Upper lobe of right lung (tissue), 1 donor: Measurements from ENCODE around the gene TPRG1. TPM values are rescaled to one million over a fixed set of nuclear protein-coding genes. Genes with fewer than 3 reads are reported as not detected.

Source experiments
- ATAC-seq: fragments of 200-7000 bp; cut with Tn5 transposase; one replicate; pipeline ENCODE4 v1.9.1; 2020; ENCODE audit warnings: mild to moderate bottlenecking, moderate library complexity
- DNase-seq: peaks from one replicate; pipeline ENCODE4 v3.0.0-alpha.2; 2020
- H3K27ac ChIP-seq: fragments of 200-600 bp; one replicate; pipeline ENCODE4 v1.8.0; 2022
- H3K27me3 ChIP-seq: fragments of 200-600 bp; one replicate; pipeline ENCODE4 v1.8.0; 2022; ENCODE audit warnings: mild to moderate bottlenecking
- H3K36me3 ChIP-seq: fragments of 200-600 bp; one replicate; pipeline ENCODE4 v1.8.0; 2022
- H3K4me1 ChIP-seq: fragments of 200-600 bp; one replicate; pipeline ENCODE4 v1.8.0; 2022
- H3K4me3 ChIP-seq: fragments of 200-600 bp; one replicate; pipeline ENCODE4 v1.8.0; 2022; ENCODE audit warnings: mild to moderate bottlenecking
- H3K9me3 ChIP-seq: fragments of 200-600 bp; one replicate; pipeline ENCODE4 v1.8.0; 2022
- CTCF ChIP-seq: fragments of 200-600 bp; IDR thresholded peaks from one replicate; pipeline ENCODE4 v1.8.0; 2022; ENCODE audit warnings: antibody characterized with exemption
- intact Hi-C: fragments of 100-400 bp; cut with DNase I; formaldehyde crosslinking; loops from one replicate; pipeline ENCODE4 v1.11.0; 2022
- total RNA-seq: library from RNA; stranded (reverse); fragmentation: NEBNext Ultra II Directional; extraction: Animal tissue kit (Norgen Biotek cat#: 25700); gene quantifications from one replicate; pipeline ENCODE4 v1.2.1, GENCODE V29; 2021
- donor health status: DM: no; HTN: yes; CAD: no; lungs with severe emphysema.

TPRG1 gene
- total RNA-seq, 1 donor from 2014 or later, result 22.3 TPM

DNA sequence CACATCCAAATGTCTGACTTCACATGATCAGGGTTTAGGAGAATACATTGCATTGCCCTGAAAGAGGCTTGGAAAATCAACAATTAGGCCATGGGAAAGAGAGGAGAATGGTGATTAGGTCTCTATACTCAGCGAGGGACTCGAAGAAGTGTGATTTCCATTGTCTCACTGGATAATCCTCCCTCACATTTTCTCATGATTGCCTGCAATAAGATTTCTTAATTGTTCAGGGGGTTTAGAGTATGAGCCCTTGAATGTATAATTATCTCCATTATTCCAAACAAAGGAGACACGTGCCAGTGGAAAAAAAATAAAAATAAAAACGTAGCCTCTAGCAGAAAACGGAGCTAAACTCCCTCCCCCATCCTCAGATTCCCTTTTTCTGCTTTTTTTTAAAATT, 173.2 kb downstream of the TPRG1 start:
- DNase-seq (no peak), ATAC-seq (no peak)
- H3K9me3 ChIP-seq, result no peaks in the 10 kb centered on the region
- no peak overlapping the region for H3K27ac ChIP-seq
- no peaks in the 10 kb centered on the region for H3K27me3 ChIP-seq
- intact Hi-C loops, result no loop called here
- TF ChIP-seq CTCF, result no peak
- H3K4me1 ChIP-seq, result no peaks in the 10 kb centered on the region
- H3K36me3 ChIP-seq, result no peaks in the 10 kb centered on the region
- no peak overlapping the region for H3K4me3 ChIP-seq

DNA sequence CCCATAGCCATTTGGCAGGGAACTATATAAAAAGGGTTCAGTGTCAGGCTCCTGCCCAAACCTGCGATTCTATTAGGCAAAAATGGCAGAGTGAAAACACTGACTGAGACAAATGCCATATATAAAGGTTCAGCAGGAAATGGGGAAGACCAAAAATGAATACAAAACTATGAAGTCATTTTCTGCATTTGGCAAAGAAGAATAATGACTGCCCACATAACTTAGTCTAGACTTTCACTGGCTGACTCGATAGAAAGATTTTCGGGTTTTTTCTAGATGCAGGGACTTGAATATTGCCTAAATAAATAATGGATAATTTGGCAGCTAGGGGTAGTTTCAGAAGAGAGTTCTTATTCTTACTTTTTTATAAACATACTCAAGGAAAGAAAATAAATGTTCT, 178.0 kb downstream of the TPRG1 start:
- no peak overlapping the region for H3K4me3 ChIP-seq
- H3K27ac ChIP-seq, result no peak overlapping the region
- no peaks in the 10 kb centered on the region for H3K9me3 ChIP-seq
- DNase-seq, result no peak
- ATAC-seq, result no peak
- intact Hi-C loops, result no loop called here
- no peaks in the 10 kb centered on the region for H3K27me3 ChIP-seq
- no peaks in the 10 kb centered on the region for H3K36me3 ChIP-seq
- no peak for TF ChIP-seq CTCF
- H3K4me1 ChIP-seq, result peaks cover 4% of the 10 kb centered on the region

DNA sequence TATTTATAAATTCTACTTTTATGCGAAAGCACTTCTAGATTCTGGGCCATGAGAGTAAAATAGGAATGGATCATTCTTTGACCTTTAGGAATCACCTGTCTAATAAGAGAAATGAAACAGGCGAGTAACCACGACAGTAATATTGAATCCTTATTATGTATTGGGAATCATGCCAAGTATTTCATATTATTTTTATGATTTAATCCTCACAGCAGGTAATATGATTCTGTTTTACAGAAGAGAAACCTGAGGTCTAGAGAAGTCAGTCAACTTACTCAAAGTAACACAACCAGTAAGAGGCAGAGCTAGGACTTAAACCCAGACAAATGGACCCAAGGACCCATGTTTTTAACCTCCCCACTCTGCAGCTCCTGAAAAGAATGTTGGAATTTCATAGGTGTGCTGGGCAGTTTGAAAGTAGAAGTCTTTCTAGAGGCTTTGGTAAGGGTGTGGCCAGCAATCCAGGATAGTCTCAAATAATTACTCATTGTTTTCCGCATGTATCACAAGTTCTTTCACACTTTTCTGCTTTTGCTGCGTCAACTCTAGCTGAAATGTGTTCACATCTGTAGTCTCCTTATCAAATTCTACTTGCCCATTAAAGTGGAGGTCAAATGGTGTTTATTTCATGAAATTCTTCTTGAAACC, 181.7 kb downstream of the TPRG1 start:
- intact Hi-C loops, result no loop called here
- Histone ChIP-seq H3K36me3 (no peaks in the 10 kb centered on the region), H3K27me3 (no peaks in the 10 kb centered on the region), H3K27ac (no peak overlapping the region), H3K4me1 (peaks cover 13% of the 10 kb centered on the region), H3K4me3 (no peak overlapping the region), H3K9me3 (no peaks in the 10 kb centered on the region)
- ATAC-seq (no peak), DNase-seq (no peak)
- no peak for TF ChIP-seq CTCF

DNA sequence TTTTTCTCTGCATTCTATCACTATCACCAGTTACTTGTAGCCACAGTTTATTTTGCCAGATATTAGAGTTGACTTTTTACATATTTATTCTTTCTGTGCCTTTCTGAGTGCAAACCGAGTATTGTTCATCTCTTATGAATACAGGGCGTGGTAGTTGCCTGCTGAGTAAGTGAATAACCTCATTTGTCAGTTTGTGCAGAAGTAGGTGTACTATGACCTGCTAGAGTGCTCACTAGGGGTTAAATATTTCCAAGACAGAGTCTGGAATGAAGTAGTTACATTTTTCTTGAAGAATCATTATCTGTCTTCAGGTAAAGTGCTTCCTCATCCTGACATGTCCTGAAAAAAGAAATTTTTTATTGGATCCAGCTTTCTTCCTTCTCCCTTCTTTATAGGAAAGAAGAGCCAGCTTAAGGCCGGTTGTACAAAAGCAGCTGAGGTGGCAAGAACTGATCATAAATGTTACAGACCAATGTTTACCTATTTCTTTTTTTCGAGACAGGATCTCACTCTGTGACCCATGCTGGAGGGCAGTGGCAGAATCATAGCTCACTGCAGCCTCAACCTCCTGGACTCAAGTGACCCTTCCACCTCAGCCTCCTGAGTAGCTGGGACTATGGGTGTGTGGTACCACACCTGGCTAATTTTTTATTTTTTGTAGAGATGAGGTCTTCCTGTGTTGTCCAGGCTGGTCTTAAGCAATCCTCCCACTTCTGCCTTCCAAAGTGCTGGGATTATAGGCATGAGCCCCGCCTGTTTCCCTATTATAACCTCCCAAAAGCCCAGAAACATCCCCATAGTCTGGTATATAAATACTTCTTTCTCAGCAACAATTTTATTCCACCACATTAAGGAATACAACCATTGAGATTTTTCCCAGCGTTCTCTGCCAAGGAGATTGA, 182.5 kb downstream of the TPRG1 start:
- DNase-seq, result no peak
- Histone ChIP-seq H3K36me3 (no peaks in the 10 kb centered on the region), H3K27ac (no peak overlapping the region)

GRCh38 chr3:189355115-189355480, 183.3 kb downstream of the TPRG1 start:
- DNase-seq (no peak), ATAC-seq (no peak)
- Histone ChIP-seq H3K27me3 (no peaks in the 10 kb centered on the region), H3K36me3 (no peaks in the 10 kb centered on the region), H3K27ac (no peak overlapping the region), H3K4me3 (no peak overlapping the region), H3K4me1 (peaks cover 13% of the 10 kb centered on the region), H3K9me3 (no peaks in the 10 kb centered on the region)
- no peak for TF ChIP-seq CTCF
- intact Hi-C loops, result no loop called here

More for the DNA sequence above, 182.5 kb downstream of the TPRG1 start:
- Histone ChIP-seq H3K27me3 (no peaks in the 10 kb centered on the region), H3K9me3 (no peaks in the 10 kb centered on the region), H3K4me1 (peaks cover 13% of the 10 kb centered on the region), H3K4me3 (no peak overlapping the region)
- no peak for ATAC-seq
- TF ChIP-seq CTCF, result no peak
- intact Hi-C loops, result no loop called here
